SK-MEL-5 (cell line): Measurements from ENCODE around the gene PRR13. TPM values are rescaled to one million over a fixed set of nuclear protein-coding genes. Genes with fewer than 3 reads are reported as not detected.
"Not testable (repeated sequence)": the region's sequence is repeated elsewhere in the genome, so short reads cannot be mapped to it uniquely, and the experiment has no call there.

ENCODE experiments used
- DNase-seq: peaks from one replicate; pipeline ENCODE4 v3.0.0-alpha.2; 2016; ENCODE audit warnings: low read depth, low spot score
- in situ Hi-C: cut with HindIII; loops from 2 replicates; pipeline ENCODE4 v1.10.0; 2016; ENCODE audit warnings: low sequenced_read_pairs, high pct_unique_total_duplicates, low pct_unique_long_range_greater_than_20kb
- total RNA-seq: library from RNA; depleted of rRNA; stranded (reverse); fragments of >200 nt; shearing (Covaris generic); gene quantifications from 2 replicates; pipeline ENCODE4 v1.2.3, GENCODE V29; 2014

The PRR13 gene
- total RNA-seq, 1 experiment from 2014 or later = 106 TPM

GRCh38 chr12:53462935-53463334 is 21.4 kb downstream of the PRR13 start:
- in situ Hi-C loops = no loop called here
- DNase-seq = no peak

GRCh38 chr12:53463802-53464560 is 22.4 kb downstream of the PRR13 start:
- in situ Hi-C loops = no loop called here
- no peak for DNase-seq

- in situ Hi-C loops = no loop called here
Measured at GRCh38 chr12:53464685-53465418, 23.3 kb downstream of the PRR13 start.

GRCh38 chr12:53465679-53466078 is 24.1 kb downstream of the PRR13 start:
- no peak for DNase-seq

More at GRCh38 chr12:53464685-53465418, 23.3 kb downstream of the PRR13 start:
- no peak for DNase-seq

GRCh38 chr12:53466640-53467039 is 25.1 kb downstream of the PRR13 start:
- in situ Hi-C loops = no loop called here
- DNase-seq = no peak

More at GRCh38 chr12:53465679-53466078, 24.1 kb downstream of the PRR13 start:
- in situ Hi-C loops = no loop called here

GRCh38 chr12:53467082-53467481 is 25.5 kb downstream of the PRR13 start:
- DNase-seq = no peak
- in situ Hi-C loops = no loop called here

- no peak for DNase-seq
- in situ Hi-C loops = no loop called here
Measured at GRCh38 chr12:53467880-53468279, 26.3 kb downstream of the PRR13 start.

- DNase-seq = no peak
- in situ Hi-C loops = no loop called here
Measured at GRCh38 chr12:53468282-53468681, 26.7 kb downstream of the PRR13 start.

GRCh38 chr12:53472056-53472582 is 30.6 kb downstream of the PRR13 start:
- in situ Hi-C loops = no loop called here
- DNase-seq = no peak

GRCh38 chr12:53474077-53474476 is 32.5 kb downstream of the PRR13 start:
- no peak for DNase-seq
- in situ Hi-C loops = no loop called here

GRCh38 chr12:53474819-53475218 is 33.3 kb downstream of the PRR13 start:
- in situ Hi-C loops = no loop called here
- DNase-seq = no peak

GRCh38 chr12:53476769-53477209 is 35.3 kb downstream of the PRR13 start:
- DNase-seq = peak; percentile 64
- in situ Hi-C loops = no loop called here

- in situ Hi-C loops = no loop called here
- DNase-seq = no peak
Measured at GRCh38 chr12:53478865-53479264, 37.3 kb downstream of the PRR13 start.

- DNase-seq = no peak
- in situ Hi-C loops = no loop called here
Measured at GRCh38 chr12:53479331-53479730, 37.8 kb downstream of the PRR13 start.

- in situ Hi-C loops = no loop called here
- no peak for DNase-seq
Measured at GRCh38 chr12:53480491-53481442, 39.2 kb downstream of the PRR13 start.

- in situ Hi-C loops, DNase-seq: not testable (repeated sequence)
Measured at GRCh38 chr12:53481458-53481857, 39.9 kb downstream of the PRR13 start.

- in situ Hi-C loops = no loop called here
- DNase-seq = peak; percentile 49
Measured at GRCh38 chr12:53481939-53482586, 40.5 kb downstream of the PRR13 start.
